AG09309 (cell line): ENCODE data around the gene GLIPR1.

Experiments used
- DNase-seq: peaks from one replicate; pipeline ENCODE4 v3.0.0-alpha.2; 2010; ENCODE audit warnings: low read depth
- H3K4me3 ChIP-seq: 2 replicates; pipeline ENCODE4 v1.5.1; 2011; ENCODE audit warnings: mild to moderate bottlenecking, low read depth, low read length, moderate library complexity; ENCODE audit not compliant: control insufficient read depth
- TF ChIP-seq, protein P1 (sequence below): IDR thresholded peaks from 2 replicates; pipeline ENCODE4 v1.5.1; 2011; ENCODE audit warnings: mild to moderate bottlenecking, low read depth, low read length, inconsistent platforms; ENCODE audit not compliant: insufficient read depth, control insufficient read depth; ENCODE audit errors: missing control alignments

Gene GLIPR1

DNA sequence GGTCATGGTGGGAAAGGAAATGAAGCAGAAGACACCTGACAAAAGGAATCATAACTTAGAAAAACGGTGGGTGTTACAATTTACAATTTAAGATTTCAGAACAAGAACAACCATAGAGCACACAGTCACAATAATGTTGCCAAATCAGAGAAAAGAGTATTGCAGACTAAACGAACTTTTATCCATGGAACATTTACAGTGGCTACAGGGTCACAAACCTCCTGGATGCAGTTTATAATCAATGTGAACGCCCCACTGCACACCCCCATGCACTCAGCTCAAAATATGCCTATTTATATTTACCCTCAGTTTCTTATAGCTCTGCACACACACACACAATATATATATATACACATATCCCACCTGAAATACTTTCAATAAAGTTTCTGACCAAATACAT lies 22.9 kb downstream of the GLIPR1 start:
- TF ChIP-seq, protein P1, sequence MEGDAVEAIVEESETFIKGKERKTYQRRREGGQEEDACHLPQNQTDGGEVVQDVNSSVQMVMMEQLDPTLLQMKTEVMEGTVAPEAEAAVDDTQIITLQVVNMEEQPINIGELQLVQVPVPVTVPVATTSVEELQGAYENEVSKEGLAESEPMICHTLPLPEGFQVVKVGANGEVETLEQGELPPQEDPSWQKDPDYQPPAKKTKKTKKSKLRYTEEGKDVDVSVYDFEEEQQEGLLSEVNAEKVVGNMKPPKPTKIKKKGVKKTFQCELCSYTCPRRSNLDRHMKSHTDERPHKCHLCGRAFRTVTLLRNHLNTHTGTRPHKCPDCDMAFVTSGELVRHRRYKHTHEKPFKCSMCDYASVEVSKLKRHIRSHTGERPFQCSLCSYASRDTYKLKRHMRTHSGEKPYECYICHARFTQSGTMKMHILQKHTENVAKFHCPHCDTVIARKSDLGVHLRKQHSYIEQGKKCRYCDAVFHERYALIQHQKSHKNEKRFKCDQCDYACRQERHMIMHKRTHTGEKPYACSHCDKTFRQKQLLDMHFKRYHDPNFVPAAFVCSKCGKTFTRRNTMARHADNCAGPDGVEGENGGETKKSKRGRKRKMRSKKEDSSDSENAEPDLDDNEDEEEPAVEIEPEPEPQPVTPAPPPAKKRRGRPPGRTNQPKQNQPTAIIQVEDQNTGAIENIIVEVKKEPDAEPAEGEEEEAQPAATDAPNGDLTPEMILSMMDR, result no peak
- no peak for DNase-seq
- H3K4me3 ChIP-seq, result no peak overlapping the region

DNA sequence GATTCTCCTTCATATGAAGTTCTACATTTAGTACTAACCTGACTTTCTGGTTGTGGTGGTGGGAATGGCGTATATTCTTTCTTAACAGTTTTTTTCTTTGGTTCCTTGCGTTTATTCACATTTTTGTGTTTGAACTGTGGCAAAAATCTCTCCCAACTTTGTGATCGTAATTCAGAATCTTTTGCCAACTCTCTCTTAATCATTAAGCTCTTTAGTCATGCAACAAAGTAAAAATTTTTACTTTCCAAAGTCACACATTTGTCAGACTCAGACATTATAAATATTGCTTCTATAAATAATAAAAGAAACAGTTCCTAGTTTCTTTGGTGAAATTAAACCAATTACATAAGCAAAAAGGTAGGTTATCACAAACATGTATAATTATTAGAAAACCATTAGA lies 23.3 kb downstream of the GLIPR1 start:
- no peak overlapping the region for H3K4me3 ChIP-seq
- TF ChIP-seq, protein P1, result no peak

GRCh38 chr12:75505706-75506312 lies 25.3 kb downstream of the GLIPR1 start:
- no peak for DNase-seq
- TF ChIP-seq, protein P1, result peak; percentile 53

More for the DNA sequence above, 23.3 kb downstream of the GLIPR1 start:
- no peak for DNase-seq

DNA sequence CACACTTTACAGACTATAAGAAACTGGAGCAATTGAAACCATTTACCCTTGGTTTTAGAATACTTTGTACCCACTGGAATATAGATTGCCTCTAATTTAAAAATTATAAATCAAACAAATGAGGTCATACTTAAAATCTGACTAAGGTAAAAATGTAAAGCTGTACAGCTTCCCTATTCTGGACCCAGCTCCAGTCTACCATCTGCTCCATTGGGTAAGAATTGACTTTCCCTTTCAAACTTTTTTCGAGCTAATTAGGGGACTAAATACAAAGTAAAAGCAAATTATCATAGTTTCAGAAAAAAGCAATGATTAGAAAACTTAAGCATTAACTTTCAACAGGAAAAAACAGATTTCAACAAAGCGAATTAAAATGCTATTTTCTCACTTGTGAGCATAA lies 26.5 kb downstream of the GLIPR1 start:
- no peak overlapping the region for H3K4me3 ChIP-seq
- TF ChIP-seq, protein P1, result no peak
- no peak for DNase-seq

More at GRCh38 chr12:75505706-75506312, 25.3 kb downstream of the GLIPR1 start:
- no peak overlapping the region for H3K4me3 ChIP-seq

DNA sequence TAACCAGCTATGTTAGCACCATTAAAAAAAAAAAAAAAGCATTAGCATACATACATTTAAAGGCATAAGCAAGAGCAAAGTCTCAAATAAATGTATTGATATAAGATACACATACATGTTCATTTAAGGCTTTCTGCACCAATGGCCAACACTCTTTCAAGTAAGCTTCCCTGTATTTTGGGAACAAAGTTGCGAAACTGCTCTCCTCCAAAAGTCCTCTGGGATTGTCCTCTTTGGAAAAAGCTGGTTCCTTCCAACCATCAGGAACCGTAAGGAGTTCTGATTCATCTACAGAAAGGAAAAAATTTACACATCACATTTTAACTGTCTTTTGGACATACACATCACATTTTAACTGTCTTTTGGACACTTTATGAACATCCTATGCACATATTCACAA lies 27.6 kb downstream of the GLIPR1 start:
- no peak for DNase-seq
- TF ChIP-seq, protein P1, result no peak
- H3K4me3 ChIP-seq, result no peak overlapping the region

- no peak for DNase-seq
- no peak overlapping the region for H3K4me3 ChIP-seq
- TF ChIP-seq, protein P1, result no peak
Measured at GRCh38 chr12:75509621-75510020, 29.1 kb downstream of the GLIPR1 start.
